WI38 (cell line): ENCODE results near the gene COQ7.

ENCODE experiments used
- H3K4me3 ChIP-seq: 2 replicates; pipeline ENCODE4 v1.5.1; 2011; ENCODE audit warnings: low read depth, mild to moderate bottlenecking, control low read depth, low read length
- TF ChIP-seq, protein P1 (sequence below): IDR thresholded peaks from 2 replicates; pipeline ENCODE4 v1.5.1; 2012; ENCODE audit warnings: low read depth, mild to moderate bottlenecking, control low read depth, low read length

Gene COQ7

DNA sequence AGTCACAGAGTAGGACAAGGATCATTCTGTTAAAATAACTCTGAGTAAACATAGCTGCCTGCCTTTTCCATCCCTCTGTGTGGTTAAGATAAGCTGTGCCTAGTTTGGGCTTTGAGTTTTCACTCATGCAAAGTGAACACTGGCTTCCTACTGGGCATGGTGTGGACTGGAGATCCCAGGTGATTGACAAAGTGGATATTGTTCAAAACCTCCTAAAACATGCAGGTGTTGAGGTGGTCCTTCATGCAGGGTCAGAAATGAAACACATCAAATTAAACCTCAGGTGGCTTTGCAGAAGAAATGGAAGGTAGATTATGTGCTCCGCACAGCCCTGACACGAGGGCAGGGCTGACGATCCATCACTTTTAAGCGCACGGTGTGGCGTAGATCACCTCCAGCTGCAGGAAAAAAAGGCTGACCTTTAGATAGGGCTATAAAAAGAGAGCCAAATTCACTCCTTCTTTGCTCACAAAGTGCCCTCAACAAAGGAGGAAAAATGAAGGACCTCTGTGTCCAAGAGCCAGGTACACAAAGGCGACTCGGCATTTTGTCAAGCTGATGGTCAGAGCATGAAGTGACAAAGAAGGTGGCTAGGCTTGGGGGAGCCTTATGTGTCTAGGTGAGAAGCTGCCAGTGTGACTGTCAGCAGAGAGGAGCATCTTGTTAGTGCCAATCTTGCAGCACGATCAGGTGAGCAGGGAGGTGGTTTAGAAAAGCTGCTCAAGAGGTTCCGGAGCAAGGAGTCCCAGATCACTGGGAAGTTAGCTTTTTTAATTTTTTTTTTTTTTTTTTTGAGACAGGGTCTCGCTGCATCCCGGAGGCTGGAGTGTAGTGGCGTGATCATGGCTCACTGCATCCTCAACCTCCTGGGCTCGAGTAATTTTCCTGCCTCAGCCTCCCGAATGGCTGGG is 26.5 kb downstream of the COQ7 start:
- H3K4me3 ChIP-seq: no peak overlapping the region
- TF ChIP-seq, protein P1, sequence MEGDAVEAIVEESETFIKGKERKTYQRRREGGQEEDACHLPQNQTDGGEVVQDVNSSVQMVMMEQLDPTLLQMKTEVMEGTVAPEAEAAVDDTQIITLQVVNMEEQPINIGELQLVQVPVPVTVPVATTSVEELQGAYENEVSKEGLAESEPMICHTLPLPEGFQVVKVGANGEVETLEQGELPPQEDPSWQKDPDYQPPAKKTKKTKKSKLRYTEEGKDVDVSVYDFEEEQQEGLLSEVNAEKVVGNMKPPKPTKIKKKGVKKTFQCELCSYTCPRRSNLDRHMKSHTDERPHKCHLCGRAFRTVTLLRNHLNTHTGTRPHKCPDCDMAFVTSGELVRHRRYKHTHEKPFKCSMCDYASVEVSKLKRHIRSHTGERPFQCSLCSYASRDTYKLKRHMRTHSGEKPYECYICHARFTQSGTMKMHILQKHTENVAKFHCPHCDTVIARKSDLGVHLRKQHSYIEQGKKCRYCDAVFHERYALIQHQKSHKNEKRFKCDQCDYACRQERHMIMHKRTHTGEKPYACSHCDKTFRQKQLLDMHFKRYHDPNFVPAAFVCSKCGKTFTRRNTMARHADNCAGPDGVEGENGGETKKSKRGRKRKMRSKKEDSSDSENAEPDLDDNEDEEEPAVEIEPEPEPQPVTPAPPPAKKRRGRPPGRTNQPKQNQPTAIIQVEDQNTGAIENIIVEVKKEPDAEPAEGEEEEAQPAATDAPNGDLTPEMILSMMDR: no peak

DNA sequence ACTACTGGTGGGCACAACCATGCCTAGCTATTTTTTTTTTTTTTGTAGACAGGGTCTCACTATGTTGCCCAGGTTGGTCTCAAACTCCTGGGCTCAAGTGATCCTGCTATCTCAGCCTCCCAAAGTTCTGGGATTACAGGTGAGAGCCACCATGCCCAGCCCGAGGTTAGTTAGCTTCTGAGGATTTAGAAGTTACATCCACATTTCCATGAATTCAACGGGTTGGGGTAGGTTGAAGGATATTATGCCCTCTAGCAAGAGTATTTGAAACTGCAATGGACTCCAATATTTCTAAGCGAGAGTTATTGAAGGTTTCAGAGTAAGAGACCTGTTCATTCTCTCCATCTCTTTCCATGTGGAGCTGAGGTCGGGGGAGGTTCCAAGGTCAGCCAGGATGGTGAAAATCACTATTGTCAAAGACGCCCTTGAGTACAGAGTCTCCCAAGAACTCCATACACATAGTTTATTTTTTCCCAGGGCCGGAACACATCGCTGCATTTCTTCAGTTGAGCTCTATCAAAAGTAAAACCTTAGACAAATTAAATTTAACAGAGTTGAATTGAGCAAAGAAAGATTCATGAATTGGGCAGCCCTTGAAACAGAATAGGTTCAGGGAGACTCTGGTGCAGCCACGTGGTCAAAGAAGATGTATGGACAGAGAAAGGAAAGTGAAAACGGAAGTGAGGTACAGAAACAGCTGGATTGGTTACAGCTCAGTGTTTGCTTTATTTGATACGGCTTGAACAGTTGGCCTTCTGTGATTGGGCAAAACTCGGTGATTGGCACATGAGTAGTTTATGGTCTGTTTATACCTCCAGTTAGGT is 27.3 kb downstream of the COQ7 start:
- H3K4me3 ChIP-seq: no peak overlapping the region
- TF ChIP-seq, protein P1: no peak

DNA sequence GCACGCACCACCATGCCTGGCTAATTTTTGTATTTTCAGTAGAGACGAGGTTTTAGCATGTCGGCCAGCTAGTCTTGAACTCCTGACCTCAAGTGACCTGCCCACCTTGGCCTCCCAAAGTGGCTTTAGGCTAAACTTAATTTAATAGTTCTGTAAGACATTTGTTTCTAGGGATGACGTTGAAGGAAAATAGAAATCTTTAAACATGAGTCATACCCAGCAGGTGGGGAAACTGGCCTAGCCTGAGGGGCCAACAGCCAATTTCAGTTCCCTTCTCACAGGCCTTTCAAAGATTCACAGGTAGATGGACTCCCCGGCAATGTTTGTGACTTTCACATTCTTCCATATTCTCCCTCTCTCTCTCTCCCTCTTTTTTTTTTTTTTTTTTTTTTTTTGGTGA is 28.2 kb downstream of the COQ7 start:
- no peak overlapping the region for H3K4me3 ChIP-seq
- TF ChIP-seq, protein P1: no peak

DNA sequence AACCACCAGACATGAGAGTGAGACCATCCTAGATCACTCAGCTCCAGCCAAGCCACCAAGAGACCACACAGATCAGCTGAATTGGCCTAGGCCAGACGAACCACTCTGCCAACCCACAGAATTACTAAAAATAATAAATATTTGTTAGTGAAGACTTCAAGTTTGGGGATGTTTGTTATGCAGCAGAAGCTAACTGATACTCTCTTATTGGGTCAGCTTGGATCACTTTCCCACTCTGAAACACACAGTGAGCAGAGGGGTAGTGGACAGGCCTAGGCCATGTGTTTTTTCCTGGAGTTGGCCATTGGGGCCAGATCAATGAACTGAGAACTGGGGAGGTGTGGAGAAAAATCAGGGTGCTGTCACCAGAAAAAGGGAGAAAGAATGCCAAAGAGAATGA is 30.8 kb downstream of the COQ7 start:
- no peak overlapping the region for H3K4me3 ChIP-seq
- TF ChIP-seq, protein P1: no peak

DNA sequence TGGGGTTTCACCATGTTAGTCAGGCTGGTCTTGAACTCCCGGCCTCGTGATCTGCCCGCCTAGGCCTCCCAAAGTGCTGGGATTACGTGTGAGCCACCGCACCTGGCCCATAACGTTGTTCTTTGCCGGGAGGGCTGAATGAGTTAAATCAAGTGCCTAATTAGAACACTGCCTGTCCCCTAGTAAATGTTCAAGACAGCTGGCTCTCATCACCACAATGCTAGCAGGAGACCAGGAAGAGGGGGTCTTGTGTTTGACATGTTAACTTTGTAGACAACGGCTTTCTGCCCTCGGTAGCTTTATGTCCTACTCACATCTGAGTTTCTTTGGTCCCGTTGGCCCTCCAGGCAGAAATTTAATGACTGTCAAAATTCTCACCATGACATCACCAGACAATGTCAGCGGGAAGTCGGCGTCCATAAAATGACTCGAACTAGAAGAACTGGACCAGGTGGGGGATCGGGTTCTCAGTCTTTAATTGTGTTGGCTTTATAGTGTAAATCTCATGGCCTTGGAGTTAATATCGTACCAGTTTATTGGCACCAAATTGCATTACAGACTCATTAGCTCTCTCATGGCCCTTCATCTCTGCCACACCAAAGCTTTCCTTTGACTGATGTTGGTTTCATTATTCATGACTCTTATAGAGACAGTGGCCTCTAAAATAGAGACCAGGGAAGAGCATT is 34.9 kb downstream of the COQ7 start:
- no peak overlapping the region for H3K4me3 ChIP-seq
- TF ChIP-seq, protein P1: no peak

DNA sequence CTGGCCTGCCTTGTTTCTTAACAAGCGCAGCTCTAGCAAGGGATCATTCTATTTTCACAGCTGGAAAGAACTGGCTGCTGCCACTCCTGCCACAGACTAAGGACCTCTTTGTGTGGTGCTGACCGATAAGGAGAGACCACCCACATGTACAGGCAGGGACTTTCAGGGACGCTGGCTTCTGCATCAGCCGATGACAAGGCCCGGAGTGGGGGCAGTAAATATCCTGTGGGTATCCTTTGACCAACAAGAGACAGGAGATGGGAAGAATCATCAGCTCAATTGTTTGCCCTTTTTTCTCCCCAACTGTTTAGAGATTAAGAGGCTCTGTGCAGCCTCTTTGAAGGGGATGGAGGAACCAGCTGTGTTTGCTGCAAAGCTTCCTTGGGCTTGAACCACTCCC is 37.2 kb downstream of the COQ7 start:
- TF ChIP-seq, protein P1: no peak
- no peak overlapping the region for H3K4me3 ChIP-seq

DNA sequence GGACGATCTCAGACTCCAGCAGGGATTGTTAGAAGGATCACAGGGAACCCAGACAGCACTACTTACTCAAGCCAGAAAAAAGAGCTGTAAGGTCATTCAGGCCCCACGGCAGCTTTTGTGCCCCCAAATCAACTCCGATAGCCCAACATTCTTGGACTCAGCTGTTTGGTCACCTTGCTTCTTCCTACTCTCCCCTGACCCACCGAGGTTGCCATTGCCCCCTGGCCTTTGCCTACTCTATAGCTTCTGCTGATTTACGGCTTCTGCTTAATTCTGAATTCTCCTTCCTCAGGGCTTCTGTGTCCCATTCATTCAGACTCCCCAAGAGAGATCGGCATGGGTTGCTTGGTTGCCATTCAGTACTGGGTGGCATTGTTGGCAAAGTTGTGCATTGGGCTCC is 37.7 kb downstream of the COQ7 start:
- H3K4me3 ChIP-seq: no peak overlapping the region
- TF ChIP-seq, protein P1: no peak
